ENCODE data around the gene CALML3.

The CALML3 gene

DNA sequence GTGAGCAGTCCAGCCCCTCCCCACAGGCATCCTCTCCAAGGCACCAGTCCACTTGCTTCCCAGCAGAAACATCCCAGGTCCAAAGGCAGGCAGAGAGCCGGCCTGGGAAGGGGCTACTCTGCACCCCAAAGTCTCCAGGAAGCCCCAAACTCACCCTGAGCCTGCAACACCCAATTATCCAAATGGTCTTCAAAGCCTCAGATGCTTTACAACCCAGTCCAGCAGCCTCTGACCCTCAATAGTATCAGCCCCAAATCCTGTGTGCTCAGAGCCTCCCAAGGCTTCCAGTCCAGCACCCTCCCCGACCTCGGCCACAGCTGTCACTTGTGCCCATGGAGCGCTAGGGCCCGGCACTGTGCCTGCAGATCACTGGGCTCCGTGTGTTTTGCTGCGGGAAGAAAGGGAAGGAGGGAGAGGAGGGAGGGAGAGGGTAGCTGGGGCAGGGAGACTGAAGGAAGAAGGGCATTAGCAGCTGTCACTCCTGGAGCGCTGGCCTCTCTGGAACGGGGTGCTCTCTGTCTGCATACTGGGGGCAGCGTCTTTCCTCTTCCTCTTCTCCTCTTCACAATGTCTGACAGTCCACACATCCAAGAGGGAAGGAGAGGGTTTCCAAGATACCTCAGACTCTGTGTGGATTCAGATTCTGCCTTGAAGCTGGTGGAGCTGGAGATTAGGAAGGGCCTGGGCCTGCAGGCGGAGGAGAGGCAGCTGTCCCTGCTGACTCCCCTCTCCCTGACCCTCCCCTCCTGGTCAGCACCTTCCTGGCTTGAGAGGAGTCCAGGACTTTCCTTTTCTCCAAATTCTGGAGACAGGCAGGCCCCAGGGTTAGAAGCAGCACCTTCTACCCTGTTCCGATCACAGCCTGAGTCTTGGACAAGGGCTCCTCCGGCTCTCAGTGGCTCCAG lies 38.6 kb upstream of the CALML3 start:
- H3K9me3 Mint-ChIP-seq: no peaks in the 10 kb centered on the region
- H3K36me3 Mint-ChIP-seq: no peaks in the 10 kb centered on the region

GRCh38 chr10:5486853-5487235 lies 37.9 kb upstream of the CALML3 start:
- H3K4me1 Mint-ChIP-seq: no peaks in the 10 kb centered on the region
- DNase-seq (ENCODE audit: low spot score in 2 of 2) (no peak), ATAC-seq (no peak)
- H3K27ac Mint-ChIP-seq: no peak overlapping the region
- H3K36me3 Mint-ChIP-seq: no peaks in the 10 kb centered on the region
- H3K4me3 Mint-ChIP-seq: no peak overlapping the region
- no peaks in the 10 kb centered on the region for H3K9me3 Mint-ChIP-seq

More for the DNA sequence above, 38.6 kb upstream of the CALML3 start:
- ATAC-seq (no peak), DNase-seq (ENCODE audit: low spot score in 2 of 2) (no peak)
- no peaks in the 10 kb centered on the region for H3K4me1 Mint-ChIP-seq
- no peak overlapping the region for H3K27ac Mint-ChIP-seq
- no peak overlapping the region for H3K4me3 Mint-ChIP-seq

- Mint-ChIP-seq H3K4me3 (no peak overlapping the region), H3K4me1 (no peaks in the 10 kb centered on the region), H3K36me3 (no peaks in the 10 kb centered on the region), H3K27ac (no peak overlapping the region), H3K9me3 (peaks cover 2% of the 10 kb centered on the region)
- DNase-seq (ENCODE audit: low spot score in 2 of 2) (no peak), ATAC-seq (no peak)
Observed at GRCh38 chr10:5488272-5489161, 36.2 kb upstream of the CALML3 start.

DNA sequence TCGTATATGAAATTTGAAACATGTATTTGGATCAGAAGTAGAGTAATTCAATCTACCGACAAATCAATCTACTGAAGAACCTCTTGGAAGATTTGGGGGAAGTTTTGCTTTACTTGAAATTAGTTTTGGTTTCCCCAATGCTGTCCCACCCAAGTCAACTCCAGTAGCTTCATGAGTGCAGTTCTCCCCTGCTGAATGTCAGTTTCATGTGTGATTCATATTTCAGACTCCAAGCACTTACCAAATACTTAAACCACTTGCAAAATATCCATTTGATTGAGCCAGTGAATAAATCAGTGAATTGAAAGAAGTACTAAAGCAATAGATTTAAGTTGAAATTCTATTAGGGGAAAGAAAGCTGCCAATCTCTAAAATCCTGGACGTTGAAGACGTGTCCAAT lies 34.7 kb upstream of the CALML3 start:
- no peaks in the 10 kb centered on the region for H3K36me3 Mint-ChIP-seq
- ATAC-seq: no peak

GRCh38 chr10:5490698-5491464 lies 33.9 kb upstream of the CALML3 start:
- no peaks in the 10 kb centered on the region for H3K4me1 Mint-ChIP-seq
- H3K36me3 Mint-ChIP-seq: no peaks in the 10 kb centered on the region
- peaks cover 2% of the 10 kb centered on the region for H3K9me3 Mint-ChIP-seq
- no peak overlapping the region for H3K4me3 Mint-ChIP-seq
- no peak overlapping the region for H3K27ac Mint-ChIP-seq
- no peak for ATAC-seq
- DNase-seq (ENCODE audit: low spot score in 2 of 2): no peak

More for the DNA sequence above, 34.7 kb upstream of the CALML3 start:
- Mint-ChIP-seq H3K9me3 (peaks cover 2% of the 10 kb centered on the region), H3K27ac (no peak overlapping the region), H3K4me3 (no peak overlapping the region), H3K4me1 (no peaks in the 10 kb centered on the region)
- DNase-seq (ENCODE audit: low spot score in 2 of 2): no peak

DNA sequence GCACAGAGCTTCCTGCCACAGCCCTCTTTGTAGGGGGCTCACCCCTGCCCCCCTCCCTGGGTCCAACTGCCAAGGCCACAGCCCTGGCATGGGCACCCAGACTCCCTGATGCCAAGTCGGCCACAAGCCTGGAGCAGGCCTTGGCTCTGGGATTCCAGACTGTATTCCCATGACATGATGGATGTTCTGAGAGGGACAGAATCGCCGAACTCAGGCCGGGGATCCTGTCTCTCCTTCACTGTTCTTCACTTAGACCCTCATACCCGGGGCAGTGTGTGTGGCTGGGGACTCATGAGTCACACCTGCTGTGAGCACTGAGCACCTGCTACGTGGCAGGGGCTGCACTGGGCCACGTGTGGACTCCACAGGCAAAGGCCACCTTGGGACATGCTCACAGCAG lies 33.3 kb upstream of the CALML3 start:
- H3K9me3 Mint-ChIP-seq: peaks cover 2% of the 10 kb centered on the region
- no peak for DNase-seq (ENCODE audit: low spot score in 2 of 2)
- H3K4me1 Mint-ChIP-seq: no peaks in the 10 kb centered on the region
- H3K27ac Mint-ChIP-seq: no peak overlapping the region
- no peak for ATAC-seq
- H3K4me3 Mint-ChIP-seq: no peak overlapping the region
- H3K36me3 Mint-ChIP-seq: no peaks in the 10 kb centered on the region

- no peaks in the 10 kb centered on the region for H3K4me1 Mint-ChIP-seq
- H3K4me3 Mint-ChIP-seq: no peak overlapping the region
- no peak overlapping the region for H3K27ac Mint-ChIP-seq
- no peak for ATAC-seq
- DNase-seq (ENCODE audit: low spot score in 2 of 2): no peak
- peaks cover 2% of the 10 kb centered on the region for H3K9me3 Mint-ChIP-seq
- H3K36me3 Mint-ChIP-seq: no peaks in the 10 kb centered on the region
Observed at GRCh38 chr10:5492322-5492855, 32.4 kb upstream of the CALML3 start.

- ATAC-seq (no peak), DNase-seq (ENCODE audit: low spot score in 2 of 2) (no peak)
- Mint-ChIP-seq H3K9me3 (peaks cover 2% of the 10 kb centered on the region), H3K4me1 (no peaks in the 10 kb centered on the region), H3K27ac (no peak overlapping the region), H3K4me3 (no peak overlapping the region), H3K36me3 (no peaks in the 10 kb centered on the region)
Observed at GRCh38 chr10:5492929-5493576, 31.7 kb upstream of the CALML3 start.

GRCh38 chr10:5493691-5494090 lies 31.1 kb upstream of the CALML3 start:
- Mint-ChIP-seq H3K4me1 (no peaks in the 10 kb centered on the region), H3K36me3 (no peaks in the 10 kb centered on the region), H3K9me3 (peaks cover 2% of the 10 kb centered on the region), H3K4me3 (no peak overlapping the region), H3K27ac (no peak overlapping the region)
- ATAC-seq: no peak
- DNase-seq (ENCODE audit: low spot score in 2 of 2): no peak

DNA sequence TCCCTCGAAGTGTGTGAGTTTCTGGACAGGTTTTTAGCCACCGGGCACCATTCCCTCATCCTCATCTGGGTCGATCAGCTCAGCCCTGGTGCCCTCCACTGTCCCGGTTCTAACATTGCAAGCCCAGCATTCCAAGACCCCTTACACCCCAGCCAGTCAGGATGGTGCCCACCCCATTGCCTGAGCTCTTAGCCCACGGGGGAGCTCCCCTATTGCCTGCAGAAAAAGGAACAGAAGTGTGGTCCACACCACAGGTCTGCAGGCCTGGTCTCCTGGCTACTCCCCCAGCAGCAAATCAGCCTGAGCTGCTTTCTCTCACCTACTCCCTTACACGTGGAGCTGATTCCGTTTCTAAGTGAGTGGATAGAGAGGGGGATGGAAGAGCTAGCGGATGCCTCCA lies 30.1 kb upstream of the CALML3 start:
- no peak overlapping the region for H3K27ac Mint-ChIP-seq
- H3K9me3 Mint-ChIP-seq: peaks cover 2% of the 10 kb centered on the region
- ATAC-seq (no peak), DNase-seq (ENCODE audit: low spot score in 2 of 2) (no peak)
- no peaks in the 10 kb centered on the region for H3K36me3 Mint-ChIP-seq
- H3K4me1 Mint-ChIP-seq: no peaks in the 10 kb centered on the region
- no peak overlapping the region for H3K4me3 Mint-ChIP-seq

DNA sequence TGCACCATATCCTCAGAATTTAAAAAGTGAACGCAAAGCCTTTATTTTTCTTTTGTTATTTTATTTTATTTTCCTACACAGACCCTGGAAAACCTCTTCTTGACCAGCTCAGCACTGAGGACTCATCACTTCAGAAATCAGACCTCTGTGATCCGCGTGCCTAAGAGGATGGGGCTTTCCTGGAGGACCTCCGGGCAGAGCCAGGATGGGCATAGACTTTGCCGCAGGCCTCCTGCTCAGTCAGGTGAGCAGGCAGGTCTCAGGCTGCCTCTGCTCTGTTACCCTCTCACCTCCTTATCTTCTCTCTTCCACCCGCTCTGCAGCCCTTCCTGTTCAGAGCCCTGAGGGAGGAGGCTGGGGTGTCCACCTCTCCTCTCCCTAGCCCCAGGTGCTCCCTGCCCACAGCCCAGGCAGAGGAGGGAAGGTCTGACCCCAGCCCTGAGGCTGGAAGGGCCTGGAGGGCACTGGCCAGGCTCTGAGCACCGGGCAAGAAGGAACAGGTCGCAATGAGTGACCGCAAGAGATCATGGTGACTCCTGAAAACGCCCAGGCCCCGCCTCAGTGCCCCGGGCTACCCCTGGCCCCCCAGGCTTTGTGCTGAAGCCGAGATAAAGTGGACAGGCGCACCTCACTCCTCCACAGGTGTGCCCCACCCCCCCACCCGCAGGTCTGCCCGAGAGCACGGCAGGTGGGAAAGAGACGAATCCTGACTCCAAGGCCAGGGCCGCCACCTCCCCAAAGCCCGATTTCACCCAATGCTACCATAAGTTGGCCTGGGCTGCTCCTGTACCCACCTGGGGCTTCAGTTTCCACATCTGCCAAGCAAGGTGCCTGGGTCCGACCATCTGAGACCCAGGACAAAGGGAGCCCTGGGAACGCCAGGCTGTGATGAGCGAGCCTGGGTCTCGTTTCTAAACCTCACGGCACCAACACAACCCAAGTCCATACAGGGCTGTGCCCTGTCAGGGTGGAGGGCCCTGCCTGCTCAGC lies 28.2 kb upstream of the CALML3 start:
- Mint-ChIP-seq H3K4me3 (no peak overlapping the region), H3K4me1 (no peaks in the 10 kb centered on the region), H3K9me3 (peaks cover 2% of the 10 kb centered on the region), H3K36me3 (no peaks in the 10 kb centered on the region), H3K27ac (no peak overlapping the region)
- ATAC-seq: no peak
- DNase-seq (ENCODE audit: low spot score in 2 of 2): no peak

DNA sequence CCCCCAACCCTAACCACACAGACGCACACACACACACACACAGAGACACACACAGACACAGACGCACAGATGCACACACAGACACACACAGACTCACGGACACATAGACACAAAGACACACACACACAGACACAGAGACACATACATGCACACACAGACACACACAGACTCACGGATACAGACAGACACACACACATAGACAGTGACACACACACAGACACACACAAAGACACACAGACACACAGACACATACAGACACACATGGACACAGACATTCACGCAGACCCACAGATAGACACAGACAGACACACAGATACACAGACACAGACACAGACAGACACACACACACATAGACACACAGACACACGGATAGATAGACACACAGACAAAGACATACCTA lies 27.5 kb upstream of the CALML3 start:
- H3K27ac Mint-ChIP-seq: no peak overlapping the region
- DNase-seq (ENCODE audit: low spot score in 2 of 2) (no peak), ATAC-seq (no peak)
- peaks cover 2% of the 10 kb centered on the region for H3K9me3 Mint-ChIP-seq
- H3K4me3 Mint-ChIP-seq: no peak overlapping the region
- H3K4me1 Mint-ChIP-seq: no peaks in the 10 kb centered on the region
- H3K36me3 Mint-ChIP-seq: no peaks in the 10 kb centered on the region

DNA sequence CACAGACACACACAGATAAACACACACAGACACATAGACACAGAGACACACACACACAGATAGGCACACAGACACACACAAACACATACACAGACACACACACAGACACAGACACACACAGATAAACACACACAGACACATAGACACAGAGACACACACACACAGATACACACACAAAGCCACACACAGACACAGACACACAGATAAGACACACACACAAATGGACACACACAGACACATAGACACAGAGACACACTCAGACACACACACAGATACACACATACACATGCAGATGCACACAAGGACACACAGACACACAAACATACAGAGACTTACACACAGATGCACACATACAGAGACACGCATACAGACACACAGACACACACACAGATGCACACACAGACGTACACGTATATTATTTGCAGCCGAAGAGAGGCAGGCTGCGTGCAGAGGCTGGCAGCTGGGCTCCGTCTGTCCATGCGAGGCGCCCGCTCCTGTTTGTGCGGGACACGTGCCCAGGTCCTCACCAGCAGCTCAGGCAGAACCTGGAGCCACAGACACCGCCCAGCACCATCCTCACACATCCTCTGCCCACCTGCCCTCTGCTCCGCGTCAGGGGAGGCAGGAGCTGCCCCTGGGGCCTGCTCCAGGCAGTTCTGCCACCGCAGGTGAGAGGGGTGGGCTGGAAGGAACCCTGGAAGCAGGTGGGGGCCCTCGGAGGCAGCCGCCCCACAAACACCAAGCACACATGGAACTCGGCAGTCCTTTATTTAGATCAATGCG lies 26.6 kb upstream of the CALML3 start:
- Mint-ChIP-seq H3K27ac (no peak overlapping the region), H3K36me3 (no peaks in the 10 kb centered on the region), H3K4me1 (peaks cover 4% of the 10 kb centered on the region), H3K9me3 (no peaks in the 10 kb centered on the region), H3K4me3 (no peak overlapping the region)
- ATAC-seq (no peak), DNase-seq (ENCODE audit: low spot score in 2 of 2) (no peak)
